Endothelial cell of coronary artery (primary cell): ENCODE measurements around the gene ADAMTS19. TPM values are rescaled to one million over a fixed set of nuclear protein-coding genes. Genes with fewer than 3 reads are reported as not detected.

Experiments used
- total RNA-seq: library from RNA; depleted of rRNA; stranded (reverse); fragments of >200 nt; gene quantifications from 2 replicates; pipeline ENCODE4 v1.2.3, GENCODE V29; 2014

Gene ADAMTS19, protein sequence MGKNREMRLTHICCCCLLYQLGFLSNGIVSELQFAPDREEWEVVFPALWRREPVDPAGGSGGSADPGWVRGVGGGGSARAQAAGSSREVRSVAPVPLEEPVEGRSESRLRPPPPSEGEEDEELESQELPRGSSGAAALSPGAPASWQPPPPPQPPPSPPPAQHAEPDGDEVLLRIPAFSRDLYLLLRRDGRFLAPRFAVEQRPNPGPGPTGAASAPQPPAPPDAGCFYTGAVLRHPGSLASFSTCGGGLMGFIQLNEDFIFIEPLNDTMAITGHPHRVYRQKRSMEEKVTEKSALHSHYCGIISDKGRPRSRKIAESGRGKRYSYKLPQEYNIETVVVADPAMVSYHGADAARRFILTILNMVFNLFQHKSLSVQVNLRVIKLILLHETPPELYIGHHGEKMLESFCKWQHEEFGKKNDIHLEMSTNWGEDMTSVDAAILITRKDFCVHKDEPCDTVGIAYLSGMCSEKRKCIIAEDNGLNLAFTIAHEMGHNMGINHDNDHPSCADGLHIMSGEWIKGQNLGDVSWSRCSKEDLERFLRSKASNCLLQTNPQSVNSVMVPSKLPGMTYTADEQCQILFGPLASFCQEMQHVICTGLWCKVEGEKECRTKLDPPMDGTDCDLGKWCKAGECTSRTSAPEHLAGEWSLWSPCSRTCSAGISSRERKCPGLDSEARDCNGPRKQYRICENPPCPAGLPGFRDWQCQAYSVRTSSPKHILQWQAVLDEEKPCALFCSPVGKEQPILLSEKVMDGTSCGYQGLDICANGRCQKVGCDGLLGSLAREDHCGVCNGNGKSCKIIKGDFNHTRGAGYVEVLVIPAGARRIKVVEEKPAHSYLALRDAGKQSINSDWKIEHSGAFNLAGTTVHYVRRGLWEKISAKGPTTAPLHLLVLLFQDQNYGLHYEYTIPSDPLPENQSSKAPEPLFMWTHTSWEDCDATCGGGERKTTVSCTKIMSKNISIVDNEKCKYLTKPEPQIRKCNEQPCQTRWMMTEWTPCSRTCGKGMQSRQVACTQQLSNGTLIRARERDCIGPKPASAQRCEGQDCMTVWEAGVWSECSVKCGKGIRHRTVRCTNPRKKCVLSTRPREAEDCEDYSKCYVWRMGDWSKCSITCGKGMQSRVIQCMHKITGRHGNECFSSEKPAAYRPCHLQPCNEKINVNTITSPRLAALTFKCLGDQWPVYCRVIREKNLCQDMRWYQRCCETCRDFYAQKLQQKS
- total RNA-seq, result not detected in 2 replicates

DNA sequence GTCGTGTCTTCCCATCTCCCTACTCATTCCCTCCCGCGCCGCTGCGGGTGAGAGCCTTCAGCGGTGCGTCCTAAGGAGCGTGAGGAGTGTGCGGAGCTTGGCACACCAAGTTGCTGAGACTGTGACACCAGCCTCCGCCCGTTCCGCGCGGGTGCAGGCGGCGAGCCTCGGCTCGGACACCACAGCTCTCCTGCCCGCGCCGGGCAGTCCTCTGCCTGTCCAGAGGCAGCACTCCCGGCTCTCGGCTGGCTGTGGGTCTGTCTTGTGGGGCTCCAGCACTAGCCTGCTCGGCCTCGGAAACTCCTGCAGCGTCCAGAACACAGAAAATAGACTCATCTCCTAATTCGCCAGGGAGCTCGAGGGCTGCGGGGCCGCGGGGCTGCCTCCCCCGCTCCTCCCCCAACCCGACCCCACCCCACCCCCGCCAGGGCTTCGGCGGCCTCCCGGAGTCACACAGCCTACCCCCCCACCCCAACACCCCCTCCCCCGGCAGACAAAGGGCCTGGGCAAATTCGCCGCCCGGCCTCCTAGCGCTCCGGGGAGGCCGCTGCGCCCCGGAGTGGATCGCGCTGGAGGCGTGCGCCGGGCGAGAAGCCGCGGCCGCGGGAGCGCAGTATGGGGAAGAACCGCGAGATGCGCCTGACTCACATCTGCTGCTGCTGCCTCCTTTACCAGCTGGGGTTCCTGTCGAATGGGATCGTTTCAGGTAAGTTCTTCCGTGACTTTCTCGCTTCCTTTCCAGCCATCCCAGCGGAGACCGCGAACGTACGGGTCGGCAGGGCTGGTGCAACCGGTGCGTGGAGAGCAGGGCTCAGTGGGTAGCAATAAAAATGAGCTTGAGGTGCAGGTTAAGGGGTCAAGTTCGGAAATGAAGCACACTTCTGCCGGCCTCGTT lies at the start of gene ADAMTS19:
Gene ADAMTS19 (plus strand): TSS at position 522 of the 895 bp plus-strand sequence. CDS start 94 bp downstream, at position 616.

DNA sequence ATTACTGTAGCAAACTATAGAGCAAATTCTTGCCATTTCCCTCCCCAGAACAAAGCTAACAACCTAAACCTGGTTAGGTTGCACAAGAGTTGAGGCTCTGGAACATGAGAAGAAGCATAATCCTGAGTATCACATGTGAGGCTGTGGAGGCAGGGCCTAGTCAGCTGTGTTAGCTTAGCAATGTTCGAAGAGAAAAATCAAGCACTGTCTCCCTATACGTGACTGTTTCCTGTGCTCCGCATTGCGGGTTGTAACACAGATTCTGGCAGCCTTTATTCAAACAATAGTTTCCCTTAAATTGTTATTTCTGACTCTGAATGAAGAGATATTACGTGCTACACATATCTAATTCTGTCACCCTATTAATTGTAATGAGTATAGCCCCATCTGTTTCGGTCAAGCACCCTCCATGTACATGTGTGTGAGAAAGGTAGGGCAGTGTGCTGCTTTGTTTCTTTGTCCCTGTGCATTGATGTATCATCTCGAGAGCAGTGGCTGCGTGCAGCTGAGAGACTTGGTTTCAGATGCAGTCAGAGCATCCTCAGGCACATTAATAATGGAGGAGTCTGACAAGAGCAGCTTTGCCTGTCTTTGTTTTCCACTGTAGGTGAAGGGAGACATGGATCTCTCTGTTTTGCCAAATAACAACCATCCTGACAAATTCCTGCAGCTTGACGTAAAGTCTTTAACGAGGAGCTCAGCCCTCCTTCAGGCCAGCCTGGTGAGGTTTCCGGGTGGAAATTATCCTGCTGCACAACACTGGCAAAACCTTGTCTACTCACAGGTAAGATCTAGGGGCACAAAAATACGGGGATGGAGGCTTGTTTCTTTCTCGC lies 287.7 kb downstream of the ADAMTS19 start, which contains the start of gene MINAR2:
Gene MINAR2 (plus strand): TSS at position 523 of the 836 bp plus-strand sequence. CDS start 97 bp downstream, at position 620.

